ENCODE measurements around the gene ZNF157. TPM values are rescaled to one million over a fixed set of nuclear protein-coding genes. Genes with fewer than 3 reads are reported as not detected.
"Not testable (repeated sequence)": the region's sequence is repeated elsewhere in the genome, so short reads cannot be mapped to it uniquely, and the experiment has no call there.

ZNF157 gene
- not detected in 2 replicates for total RNA-seq

GRCh38 chrX:47370278-47370677 lies at the start of gene ZNF157:
Gene ZNF157, plus strand, starts transcription at chrX:47370578. Its CDS starts 91 bp downstream, at chrX:47370669.
- no peak for DNase-seq (ENCODE audit: low read depth in 2 of 2)

GRCh38 chrX:47321386-47321785 lies 49.0 kb upstream of the ZNF157 start:
- peak in 1 of 2 donors; percentile 16 for DNase-seq (ENCODE audit: low read depth in 2 of 2)

- DNase-seq (ENCODE audit: low read depth in 2 of 2): no peak
These were observed 48.5 kb upstream of the ZNF157 start for GRCh38 chrX:47321823-47322371.

GRCh38 chrX:47327902-47328301 lies 42.5 kb upstream of the ZNF157 start:
- no peak for DNase-seq (ENCODE audit: low read depth in 2 of 2)

- not testable (repeated sequence) for DNase-seq (ENCODE audit: low read depth in 2 of 2)
These were observed 37.6 kb upstream of the ZNF157 start for GRCh38 chrX:47332729-47333128.

GRCh38 chrX:47351706-47352105 lies 18.7 kb upstream of the ZNF157 start:
- no peak for DNase-seq (ENCODE audit: low read depth in 2 of 2)

- peak; percentile 47 to 54 for DNase-seq (ENCODE audit: low read depth in 2 of 2)
These were observed 11.9 kb upstream of the ZNF157 start for GRCh38 chrX:47358387-47359065.

- DNase-seq (ENCODE audit: low read depth in 2 of 2): no peak
These were observed 9.8 kb upstream of the ZNF157 start for GRCh38 chrX:47360423-47361179.

- DNase-seq (ENCODE audit: low read depth in 2 of 2): peak; percentile 91
These were observed 8.6 kb upstream of the ZNF157 start for GRCh38 chrX:47361538-47362511.

- DNase-seq (ENCODE audit: low read depth in 2 of 2): peak; percentile 51 to 61
These were observed 4.2 kb upstream of the ZNF157 start for GRCh38 chrX:47366041-47366722.

GRCh38 chrX:47373198-47373597 lies 2.8 kb downstream of the ZNF157 start:
- DNase-seq (ENCODE audit: low read depth in 2 of 2): no peak

- DNase-seq (ENCODE audit: low read depth in 2 of 2): no peak
These were observed 9.9 kb downstream of the ZNF157 start for GRCh38 chrX:47380268-47380667.

GRCh38 chrX:47380837-47381236 lies 10.5 kb downstream of the ZNF157 start:
- not testable (repeated sequence) for DNase-seq (ENCODE audit: low read depth in 2 of 2)

- DNase-seq (ENCODE audit: low read depth in 2 of 2): peak; percentile 68 to 69
These were observed 14.1 kb downstream of the ZNF157 start for GRCh38 chrX:47384502-47384901.

GRCh38 chrX:47390780-47391179 lies 20.4 kb downstream of the ZNF157 start:
- no peak for DNase-seq (ENCODE audit: low read depth in 2 of 2)

- DNase-seq (ENCODE audit: low read depth in 2 of 2): no peak
These were observed 42.8 kb downstream of the ZNF157 start for GRCh38 chrX:47413179-47413594.

- DNase-seq (ENCODE audit: low read depth in 2 of 2): no peak
These were observed 49.9 kb downstream of the ZNF157 start for GRCh38 chrX:47420265-47420664.

GRCh38 chrX:47420962-47421361 lies 50.6 kb downstream of the ZNF157 start:
- DNase-seq (ENCODE audit: low read depth in 2 of 2): no peak

GRCh38 chrX:47422444-47422843 lies 52.1 kb downstream of the ZNF157 start:
- no peak for DNase-seq (ENCODE audit: low read depth in 2 of 2)

- no peak for DNase-seq (ENCODE audit: low read depth in 2 of 2)
These were observed 60.5 kb downstream of the ZNF157 start for GRCh38 chrX:47430925-47431324.

GRCh38 chrX:47446431-47446830 lies 76.1 kb downstream of the ZNF157 start:
- no peak for DNase-seq (ENCODE audit: low read depth in 2 of 2)
